GM19395 (cell line): Measurements from ENCODE around the gene KAZN.

Source experiments
- ATAC-seq: cut with Tn5 transposase; IDR thresholded peaks from one replicate; pipeline ENCODE4 v1.9.1; 2021; ENCODE audit warnings: mild to moderate bottlenecking, moderate library complexity; ENCODE audit not compliant: unreplicated experiment

The KAZN gene

DNA sequence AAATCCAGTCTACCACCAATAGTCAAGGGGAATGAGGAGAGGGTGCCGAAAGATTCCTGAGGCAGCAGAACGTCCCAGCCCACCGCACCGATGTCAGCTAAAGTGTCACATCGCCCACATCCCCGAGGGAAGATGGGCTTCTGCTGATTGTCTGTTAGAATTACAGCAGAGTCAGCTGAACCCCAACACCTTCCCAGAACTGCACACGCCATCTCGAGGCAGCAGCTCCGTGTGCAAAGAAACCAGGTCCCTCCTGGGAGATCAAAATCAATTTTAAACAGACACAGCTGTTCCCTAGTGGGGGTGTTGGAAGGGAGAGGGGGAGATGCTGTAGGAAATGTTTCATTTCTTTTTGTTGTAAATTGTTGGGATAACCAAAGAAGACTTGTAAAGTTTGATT is 12.8 kb upstream of the KAZN start:
- no peak for ATAC-seq

DNA sequence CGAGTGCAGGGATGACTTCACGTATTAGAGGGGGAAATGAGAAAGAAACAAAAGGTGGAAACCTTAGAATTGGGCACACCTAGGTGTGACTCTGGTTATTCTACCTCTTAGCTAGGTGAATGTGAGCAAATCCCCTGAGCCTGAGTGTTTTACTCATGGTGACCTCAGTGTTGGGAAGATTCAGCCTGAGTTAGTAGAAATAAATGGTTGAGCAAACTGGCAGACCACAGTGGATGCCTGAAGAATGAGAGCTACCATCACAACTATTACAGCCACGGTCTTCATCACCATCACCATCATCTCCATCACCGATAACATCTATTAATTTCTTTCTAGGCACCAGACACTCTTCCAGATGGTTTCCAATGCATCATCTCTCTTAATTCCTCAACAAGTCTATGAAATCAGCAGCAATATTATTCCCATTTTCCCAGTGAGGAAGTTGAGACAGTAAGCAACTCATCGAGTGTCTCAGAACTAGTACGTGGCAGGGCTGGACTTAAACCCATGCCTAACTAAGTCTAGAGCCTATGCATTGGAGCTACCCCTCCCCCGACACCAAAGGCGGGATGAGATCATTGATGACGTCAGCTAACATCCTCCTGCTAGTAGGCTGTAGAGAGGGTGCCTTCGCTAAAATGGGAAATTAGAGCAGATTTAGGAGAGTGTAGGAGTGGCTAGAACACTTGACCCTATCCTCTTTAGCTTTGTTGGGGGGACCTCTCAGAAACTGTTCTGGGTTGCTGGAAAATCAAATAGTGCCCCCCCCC is 7.9 kb upstream of the KAZN start:
- no peak for ATAC-seq

DNA sequence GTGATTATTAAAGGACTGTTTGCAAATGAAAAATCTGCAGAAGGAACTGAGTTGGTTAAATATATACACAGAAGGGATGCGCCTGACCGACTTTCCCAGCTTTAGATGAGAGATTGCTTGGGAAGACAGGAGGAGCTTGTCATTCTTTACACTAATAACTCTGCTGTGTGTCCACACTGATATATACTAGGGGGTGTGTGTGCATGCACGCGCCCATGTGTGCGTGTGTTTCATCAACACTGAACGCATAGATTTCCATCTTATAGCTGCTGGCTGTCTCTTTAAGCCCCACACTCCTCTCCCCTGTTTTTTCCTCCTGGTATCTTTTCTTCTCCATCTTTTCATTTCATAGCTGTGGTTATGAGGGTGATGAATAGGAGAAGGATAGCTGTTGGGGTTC is 6.9 kb upstream of the KAZN start:
- no peak for ATAC-seq

- ATAC-seq = no peak
These were observed 6.4 kb upstream of the KAZN start for GRCh38 chr1:14592004-14592631.

- no peak for ATAC-seq
These were observed 5.2 kb upstream of the KAZN start for GRCh38 chr1:14593302-14593701.

- no peak for ATAC-seq
These were observed 4.4 kb upstream of the KAZN start for GRCh38 chr1:14594045-14594444.

DNA sequence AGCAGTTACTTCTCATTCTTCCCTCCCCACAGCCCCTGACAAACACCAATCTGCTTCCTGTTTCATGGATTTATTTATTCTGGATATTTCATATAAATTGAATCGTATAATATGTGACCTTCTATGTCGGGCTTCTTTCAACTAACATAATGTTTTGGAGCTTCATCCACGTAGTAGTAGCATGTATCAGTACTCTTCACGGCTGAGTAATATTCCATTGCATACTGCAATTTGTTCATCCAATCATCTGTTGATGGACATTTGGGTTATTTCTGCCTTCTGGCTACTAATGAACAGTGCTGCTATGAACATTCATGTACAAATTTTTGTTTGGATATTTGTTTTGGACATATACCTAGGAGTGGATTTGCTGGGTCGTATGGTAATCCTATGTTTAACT is 1.9 kb upstream of the KAZN start:
- ATAC-seq = no peak

DNA sequence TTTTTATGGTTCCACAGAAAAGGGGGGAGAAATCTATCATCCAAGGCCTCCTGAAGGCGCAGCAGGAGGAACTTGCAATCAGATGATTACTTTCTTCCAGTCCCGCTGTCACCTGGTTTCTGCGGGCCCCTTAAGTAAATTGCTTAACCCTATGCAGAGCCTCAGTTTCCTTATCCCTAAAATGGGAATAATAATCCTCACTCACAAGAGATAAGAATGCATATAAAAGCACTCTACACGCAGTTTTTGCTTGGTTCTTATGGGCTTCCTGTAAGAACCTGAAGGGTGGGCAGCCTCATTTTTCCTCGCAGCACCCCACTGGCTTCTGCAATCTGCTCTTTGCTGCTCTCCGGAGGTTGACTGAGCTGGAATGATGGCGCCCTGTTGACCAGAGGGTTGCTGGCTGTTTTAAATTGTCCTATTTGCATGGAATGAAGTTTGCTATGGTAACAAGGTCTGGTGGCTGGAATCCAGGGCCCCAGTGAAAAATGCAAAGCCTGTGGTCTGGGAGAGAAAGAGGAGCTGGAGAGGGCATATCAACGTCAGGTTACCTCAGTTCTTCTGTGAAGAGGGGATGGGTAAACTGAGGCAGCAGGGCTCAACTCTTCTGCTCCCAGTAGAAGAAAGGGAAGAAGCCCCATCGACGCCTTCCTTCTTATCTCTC is 1.0 kb upstream of the KAZN start:
- ATAC-seq = no peak

DNA sequence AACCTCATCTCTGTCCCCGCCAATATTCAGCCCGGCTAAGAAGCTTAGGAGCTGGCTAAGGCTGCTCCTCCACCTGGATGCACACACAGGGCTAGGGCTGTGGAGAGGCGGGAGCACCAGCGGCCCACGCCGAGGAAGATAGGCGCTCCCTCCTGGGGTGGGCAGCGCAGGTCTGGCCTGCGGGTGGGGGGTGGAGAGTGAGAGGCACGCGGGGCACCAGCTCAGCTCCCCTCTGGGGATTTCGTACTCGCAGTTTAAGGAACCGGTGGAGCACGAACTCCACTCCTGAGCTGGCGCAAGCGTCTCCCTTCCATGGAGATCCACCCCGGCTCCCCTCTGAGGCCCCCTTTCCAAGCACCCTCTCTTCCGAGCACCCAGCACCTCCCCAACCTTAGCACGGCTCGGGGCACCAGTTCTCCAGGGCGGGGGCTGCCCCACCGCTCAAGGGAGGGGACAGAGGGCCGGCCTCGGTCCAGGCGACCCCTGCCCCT is 433 bp upstream of the KAZN start:
- no peak for ATAC-seq

DNA sequence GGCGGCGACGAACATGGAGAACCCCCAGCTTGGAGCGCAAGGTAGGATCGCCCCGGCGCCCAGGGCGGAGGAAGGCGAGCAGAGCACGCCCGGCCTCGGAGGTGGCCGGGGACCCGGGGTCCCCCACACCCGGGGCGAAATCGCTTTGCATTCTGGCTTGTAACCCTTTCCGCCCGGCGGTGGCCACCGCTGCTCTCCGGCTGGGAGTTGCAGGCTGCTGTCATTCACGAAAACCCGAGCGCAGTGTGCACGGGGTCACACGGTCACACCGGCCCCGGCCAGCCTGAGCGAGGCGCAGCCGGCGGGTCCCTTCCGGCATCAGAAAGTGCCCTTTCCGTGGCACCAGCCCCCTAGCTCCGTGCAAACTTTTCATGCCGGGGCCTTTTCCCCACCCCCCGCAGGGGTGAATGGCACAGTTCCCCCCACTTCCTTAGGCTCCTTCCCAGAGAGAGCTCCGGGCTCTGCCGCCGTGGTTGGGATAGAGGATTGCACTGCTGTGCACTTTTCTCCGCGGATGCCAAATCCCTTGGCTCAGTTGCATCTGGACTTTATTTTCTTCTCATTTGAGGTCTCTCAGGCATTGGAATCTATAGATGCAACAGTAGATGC is 802 bp downstream of the KAZN start:
- no peak for ATAC-seq

DNA sequence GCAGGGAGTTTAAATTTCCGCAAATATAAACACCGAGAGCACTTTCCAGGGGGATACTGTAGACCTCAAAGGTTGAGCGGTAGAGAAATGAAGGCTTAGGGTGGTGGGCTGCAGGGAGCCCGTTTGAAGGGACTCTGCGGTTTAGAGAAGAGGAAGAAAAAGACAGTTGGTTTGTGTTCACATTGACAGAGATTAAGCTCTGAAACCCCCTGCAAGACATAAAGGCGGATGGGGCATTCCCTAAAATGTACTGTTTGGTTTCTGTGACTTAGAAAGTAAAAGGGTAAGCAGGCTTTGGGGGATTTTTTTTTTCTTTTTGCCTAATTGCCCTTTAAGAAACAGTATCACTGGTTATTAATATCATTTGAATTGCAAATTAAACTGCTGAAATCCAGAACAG is 1.3 kb downstream of the KAZN start:
- no peak for ATAC-seq

DNA sequence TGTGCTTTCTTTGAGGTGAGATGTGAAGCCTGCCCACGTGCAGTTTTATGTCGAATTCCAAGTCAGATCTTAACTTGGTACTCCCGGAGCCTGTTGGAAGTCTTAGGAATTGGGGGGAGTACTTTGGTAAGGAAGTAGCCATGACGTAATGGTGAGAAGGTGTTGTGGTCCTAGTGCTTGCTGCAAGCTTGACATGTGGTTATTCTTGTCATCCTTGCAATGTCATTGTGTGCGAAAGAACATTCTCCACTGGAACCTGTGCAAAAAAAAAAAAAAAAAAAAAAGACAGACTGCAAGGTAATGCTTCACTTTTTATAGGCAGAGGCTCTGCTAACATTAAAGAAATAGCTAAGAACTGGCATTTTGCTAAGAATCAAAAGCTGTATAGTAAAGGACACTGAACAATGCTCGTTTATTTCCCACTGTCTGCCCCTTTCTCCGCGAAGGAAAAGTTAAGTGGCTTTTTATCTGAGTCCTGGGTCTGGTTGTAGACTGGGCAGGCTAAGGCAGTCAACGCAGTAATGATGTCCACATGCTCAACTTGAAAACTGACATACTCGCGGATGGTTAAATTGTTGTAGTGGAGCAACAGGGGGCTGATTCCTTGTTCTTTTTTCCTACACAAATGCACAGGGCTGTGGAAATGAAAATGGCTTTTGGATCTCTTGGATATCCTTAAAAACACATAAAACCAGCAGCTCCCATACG is 2.1 kb downstream of the KAZN start:
- no peak for ATAC-seq

GRCh38 chr1:14602136-14602535 is 3.7 kb downstream of the KAZN start:
- ATAC-seq = no peak

- no peak for ATAC-seq
These were observed 5.2 kb downstream of the KAZN start for GRCh38 chr1:14603645-14604044.

- no peak for ATAC-seq
These were observed 5.9 kb downstream of the KAZN start for GRCh38 chr1:14604414-14604813.

DNA sequence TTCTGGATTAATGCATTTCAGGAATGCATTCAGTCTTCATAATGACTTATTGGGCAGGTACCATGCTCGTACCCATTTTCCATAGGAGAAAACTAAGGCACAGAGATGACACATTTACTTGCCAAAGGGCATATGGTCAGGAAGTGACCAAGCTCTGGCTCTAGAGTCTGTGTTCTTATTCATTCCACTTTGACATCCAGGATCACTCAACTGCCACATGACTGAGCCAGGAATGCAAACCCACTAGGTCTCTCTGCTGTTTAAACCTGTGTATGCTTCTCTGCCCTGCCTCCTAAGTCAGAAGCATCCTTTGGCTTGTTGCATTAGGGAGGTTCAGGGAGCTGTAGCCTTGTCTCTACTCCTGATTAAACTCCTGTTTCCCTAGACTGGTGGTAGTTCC is 7.5 kb downstream of the KAZN start:
- no peak for ATAC-seq

GRCh38 chr1:14606632-14607031 is 8.1 kb downstream of the KAZN start:
- no peak for ATAC-seq

GRCh38 chr1:14607295-14607694 is 8.8 kb downstream of the KAZN start:
- ATAC-seq = no peak

DNA sequence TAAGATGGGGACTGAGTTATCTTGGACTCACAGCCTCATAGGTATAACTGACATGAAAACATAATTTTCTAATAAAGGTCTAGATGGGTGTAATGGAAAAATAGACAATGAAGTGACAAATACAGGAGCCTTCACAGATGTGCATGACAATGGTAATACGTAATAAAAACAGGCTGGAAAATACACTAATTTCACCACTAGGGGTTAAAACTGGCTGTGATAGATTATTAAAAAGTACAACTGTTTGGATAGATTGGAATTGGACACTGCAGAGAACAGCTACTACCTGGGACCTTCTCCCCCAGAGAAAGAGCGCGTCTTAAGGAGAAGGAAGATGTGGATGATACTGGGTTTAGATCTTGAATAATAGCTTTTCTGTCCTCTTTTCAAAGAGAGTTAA is 9.8 kb downstream of the KAZN start:
- no peak for ATAC-seq

DNA sequence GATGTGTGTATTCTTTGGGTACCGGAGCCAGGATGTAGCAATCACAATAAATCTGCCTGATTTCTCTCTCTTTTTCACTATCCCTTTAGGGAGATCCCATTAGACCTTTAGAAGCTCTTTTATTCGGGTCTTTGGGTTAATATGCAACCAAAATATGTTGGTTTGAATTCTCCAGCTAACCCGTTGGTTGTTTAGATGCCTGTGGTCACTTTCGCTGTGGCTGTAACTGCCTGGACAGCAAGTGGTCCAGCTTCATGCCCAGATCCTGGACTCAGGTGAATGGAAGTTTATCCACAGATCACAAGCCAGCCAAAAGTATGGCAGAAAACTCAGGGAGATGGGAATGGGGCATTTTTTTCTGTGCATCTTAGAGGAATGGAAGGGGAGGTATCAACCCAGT is 12.3 kb downstream of the KAZN start:
- no peak for ATAC-seq

DNA sequence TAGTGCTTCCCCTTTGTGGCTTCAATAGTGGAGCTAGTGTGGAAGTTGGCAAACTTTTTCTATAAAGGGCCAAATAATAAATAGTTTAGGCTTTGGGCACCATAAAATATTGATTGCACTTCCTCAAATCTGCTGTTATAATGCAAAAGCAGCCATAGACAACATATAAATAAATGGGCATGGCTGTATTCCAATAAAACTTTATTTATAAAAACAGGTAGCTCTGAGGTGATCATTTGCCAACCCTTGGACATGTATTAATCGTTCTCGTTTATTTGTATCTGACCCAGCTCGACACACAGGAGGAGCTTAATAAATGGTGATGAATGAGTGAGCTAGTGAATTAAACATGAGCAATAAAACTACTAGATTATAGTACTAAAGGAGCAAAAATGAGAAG is 13.3 kb downstream of the KAZN start:
- no peak for ATAC-seq
